K562 (cell line): Measurements from ENCODE around the gene CEMP1. TPM values are rescaled to one million over a fixed set of nuclear protein-coding genes. Genes with fewer than 3 reads are reported as not detected.

Experiments used
- CBFB ChIP-seq: sonication (generic); formaldehyde crosslinking; IDR thresholded peaks from 2 replicates; pipeline ENCODE4 v1.4.0; 2020; ENCODE audit warnings: mild to moderate bottlenecking, missing genetic modification reagents
- EP400 ChIP-seq: fragments of 450-650 bp; IDR thresholded peaks from 2 replicates; pipeline ENCODE4 v1.6.1; 2017; ENCODE audit warnings: antibody characterized with exemption, mild to moderate bottlenecking, moderate library complexity
- ETS2 ChIP-seq: IDR thresholded peaks from 2 replicates; pipeline ENCODE4 v1.6.1; 2016; ENCODE audit warnings: borderline replicate concordance, missing genetic modification characterization, mild to moderate bottlenecking, moderate library complexity, missing compliant biosample characterization; ENCODE audit not compliant: poor library complexity, severe bottlenecking
- ETV5 ChIP-seq: sonication (generic); formaldehyde crosslinking; IDR thresholded peaks from 2 replicates; pipeline ENCODE4 v1.4.0; 2020; ENCODE audit warnings: low read depth, mild to moderate bottlenecking, missing genetic modification reagents
- FOXJ2 ChIP-seq: fragments of 200-800 bp; sonication (Bioruptor generic); IDR thresholded peaks from 2 replicates; pipeline ENCODE4 v1.6.1; 2016; ENCODE audit warnings: missing genetic modification characterization, missing compliant biosample characterization
- HMG20A ChIP-seq: fragments of 450-650 bp; formaldehyde crosslinking; conservative IDR thresholded peaks from 2 replicates; pipeline ENCODE4 v1.4.0; 2020; ENCODE audit warnings: mild to moderate bottlenecking, mixed read lengths
- KAT7 ChIP-seq: sonication (generic); formaldehyde crosslinking; IDR thresholded peaks from 2 replicates; pipeline ENCODE4 v1.8.0; 2022; ENCODE audit warnings: missing genetic modification reagents, mild to moderate bottlenecking, borderline replicate concordance
- MCM3 ChIP-seq: fragments of 450-650 bp; IDR thresholded peaks from 2 replicates; pipeline ENCODE4 v1.6.1; 2016
- MTA2 ChIP-seq: fragments of 450-650 bp; IDR thresholded peaks from 2 replicates; pipeline ENCODE4 v1.6.1; 2016; ENCODE audit warnings: low read depth
- POLR2H ChIP-seq: IDR thresholded peaks from 2 replicates; pipeline ENCODE4 v1.6.1; 2016; ENCODE audit warnings: missing genetic modification characterization, low read depth, mild to moderate bottlenecking, control low read depth, missing compliant biosample characterization, moderate library complexity
- PRDM10 ChIP-seq: fragments of 450-650 bp; IDR thresholded peaks from 2 replicates; pipeline ENCODE4 v1.6.1; 2018; ENCODE audit not compliant: partially characterized antibody
- RB1 ChIP-seq: fragments of 450-650 bp; IDR thresholded peaks from 2 replicates; pipeline ENCODE4 v1.6.1; 2017; ENCODE audit warnings: low read depth, mild to moderate bottlenecking
- RBM34 ChIP-seq: fragments of 200-400 bp; formaldehyde crosslinking; IDR thresholded peaks from 2 replicates; pipeline ENCODE4 v1.6.1; 2018; ENCODE audit warnings: low read length, borderline replicate concordance; ENCODE audit not compliant: insufficient read depth
- RBM39 ChIP-seq: fragments of 200-400 bp; formaldehyde crosslinking; optimal IDR thresholded peaks from 2 replicates; pipeline ENCODE3; 2018; ENCODE audit warnings: low read depth, low read length
- RFX7 ChIP-seq: fragments of 250-450 bp; sonication (Bioruptor Pico); IDR thresholded peaks from 2 replicates; pipeline ENCODE4 v1.5.1; 2021; ENCODE audit warnings: mild to moderate bottlenecking
- RREB1 ChIP-seq: fragments of 250-450 bp; sonication (Bioruptor Pico); IDR thresholded peaks from 2 replicates; pipeline ENCODE4 v1.4.0; 2020
- TCF7L2 ChIP-seq: fragments of 150-350 bp; IDR thresholded peaks from 2 replicates; pipeline ENCODE4 v1.6.1; 2016; ENCODE audit warnings: low read depth, mild to moderate bottlenecking, low read length, moderate library complexity
- WHSC1 ChIP-seq: IDR thresholded peaks from one replicate; pipeline ENCODE4 v1.6.1; 2012; ENCODE audit warnings: low read length, control low read depth, inconsistent platforms
- ZNF311 ChIP-seq: fragments of 250-450 bp; sonication (Bioruptor Pico); IDR thresholded peaks from 2 replicates; pipeline ENCODE4 v1.4.0; 2020; ENCODE audit warnings: mild to moderate bottlenecking, moderate library complexity
- ZNF445 ChIP-seq: fragments of 250-450 bp; sonication (Bioruptor Pico); IDR thresholded peaks from 2 replicates; pipeline ENCODE4 v1.4.0; 2020; ENCODE audit warnings: low read depth, mild to moderate bottlenecking, moderate library complexity
- polyA plus RNA-seq, 8 experiments: library from polyadenylated mRNA; depleted of rRNA in 4 of 8; stranded (reverse) in 5 of 8; unstranded in 3 of 8; fragments of >200 nt; fragmentation: Nextera tagmentation in 2 of 8; fragmentation: Illumina TruSeq in 1 of 8; extraction: Ambion mirVana in 2 of 8; extraction: Trizol in 1 of 8; gene quantifications; 2 replicates each; pipeline versions ENCODE4 v1.2.1 to v1.2.3, GENCODE V29; 2011 to 2014; ENCODE audit warnings: inconsistent platforms in 1 of 8, missing spikeins in 1 of 8
- total RNA-seq, 7 experiments: library from RNA; depleted of rRNA in 6 of 7; stranded (reverse); fragments of >200 nt in 6 of 7; fragmentation: Illumina TruSeq in 2 of 7; extraction: Trizol in 2 of 7; gene quantifications; 2 replicates each; pipeline versions ENCODE4 v1.2.1 to v1.2.3, GENCODE V29; 2011 to 2021; ENCODE audit warnings: low replicate concordance in 1 of 7

Gene CEMP1
- total and polyA plus RNA-seq, 9 of the 15 experiments (the other 6 are each of a cell fraction or from before 2014, with no cell fraction given): 0.05 to 0.45 TPM; not detected in 7

GRCh38 chr16:2531696-2532493 lies 687 bp upstream of the CEMP1 start (continued):
- no peak for TF ChIP-seq RREB1
- TF ChIP-seq ZNF311 (CRISPR knock-in tag): no peak
- TF ChIP-seq FOXJ2: no peak
- TF ChIP-seq MTA2: no peak
- TF ChIP-seq ETS2: no peak
- no peak for TF ChIP-seq TCF7L2
- no peak for TF ChIP-seq ZNF445
- TF ChIP-seq RBM39: no peak
- no peak for TF ChIP-seq PRDM10
- TF ChIP-seq RB1: peak; percentile 76; the same call in 1 of the 2 replicates
- TF ChIP-seq RFX7 (CRISPR knock-in tag): no peak
- peak; percentile 75; the same call in 1 of the 2 replicates for TF ChIP-seq EP400
- no peak for TF ChIP-seq WHSC1
- no peak for TF ChIP-seq HMG20A (CRISPR knock-in tag)
- TF ChIP-seq POLR2H: peak; percentile 63; the same call in 1 of the 2 replicates
- no peak for TF ChIP-seq CBFB (CRISPR knock-in tag)
- TF ChIP-seq RBM34: no peak
- 0 out of 2 replicates have a peak, but pooled peaks have one; percentile 16 for TF ChIP-seq KAT7 (CRISPR knock-in tag)
- no peak for TF ChIP-seq ETV5 (CRISPR knock-in tag)
- TF ChIP-seq MCM3: no peak
